NOMO-1 treated with DMSO at 0.1 percent for 48 hours (cell line): Measurements from ENCODE around the gene MYO18A.
A peak's percentile ranks its signal among the peaks of the same experiment; 100 is the strongest.
"Not testable (repeated sequence)": the region's sequence is repeated elsewhere in the genome, so short reads cannot be mapped to it uniquely, and the experiment has no call there.

Source experiments
- DNase-seq: peaks from one replicate; lab custom pipeline; 2025; ENCODE audit not compliant: unreplicated experiment; lab: John Stamatoyannopoulos, UW

MYO18A gene

DNA sequence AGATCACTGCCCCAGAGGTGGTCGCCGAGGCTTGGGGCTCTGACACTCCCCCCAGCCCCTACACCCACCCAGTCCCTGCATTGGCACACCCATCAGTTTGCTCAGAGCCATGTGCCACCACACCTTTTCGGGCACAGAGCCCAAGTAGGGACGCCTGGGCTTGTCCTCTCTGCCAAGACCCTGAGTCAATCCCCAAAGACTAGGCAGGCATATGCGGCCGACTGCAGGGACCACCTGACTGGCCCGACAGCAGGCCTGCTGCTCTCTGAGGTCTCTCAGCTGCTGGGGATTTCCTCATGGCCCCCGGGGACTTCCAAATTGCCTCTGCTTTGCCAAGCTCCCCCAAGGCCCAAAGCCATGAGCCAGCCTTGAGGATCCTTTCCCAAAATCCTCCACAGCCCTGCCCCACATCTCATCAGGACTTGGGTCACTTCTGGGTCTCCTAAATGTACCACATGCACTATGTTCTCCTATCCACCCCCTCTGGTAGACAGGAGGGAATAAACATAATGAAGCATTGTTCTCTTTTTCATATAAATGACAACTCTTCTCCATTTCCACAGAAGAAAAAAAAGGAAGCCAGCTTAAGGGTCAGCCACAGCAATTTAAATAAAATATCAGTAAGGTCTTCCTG, 30.6 kb downstream of the MYO18A start:
- DNase-seq = peak; percentile 63

DNA sequence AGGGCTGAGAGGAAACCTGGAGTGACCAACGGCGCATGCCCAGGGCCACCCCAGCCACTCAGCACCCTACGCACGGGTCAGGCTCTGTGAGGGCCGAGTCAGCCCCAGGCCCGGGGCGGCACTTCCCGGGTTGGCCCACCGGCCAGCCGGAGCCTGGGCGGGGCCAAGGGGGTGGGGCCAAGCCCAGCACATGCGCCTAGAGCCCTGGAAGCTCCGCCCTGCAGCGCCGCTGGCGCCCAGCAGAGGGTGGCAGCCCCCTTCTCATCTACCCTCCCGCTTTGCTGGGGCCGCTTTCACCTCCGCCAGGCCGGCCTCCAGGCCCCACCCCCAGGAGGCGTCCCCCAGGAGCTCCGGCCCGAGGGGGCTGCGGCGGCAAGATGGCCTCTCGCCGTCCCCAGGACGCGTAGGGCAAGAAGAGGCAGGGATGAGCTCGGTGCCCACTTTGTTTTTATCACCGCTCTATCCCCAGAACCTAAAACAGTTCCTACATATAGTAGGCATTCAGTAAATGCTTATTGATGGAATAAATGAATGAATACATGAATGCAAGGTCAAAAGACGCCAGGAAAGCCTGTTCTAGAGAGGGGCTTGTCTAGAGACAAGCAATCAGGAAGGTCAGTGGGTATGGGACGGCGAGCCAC, 31.3 kb downstream of the MYO18A start:
- DNase-seq = peak; percentile 88

DNA sequence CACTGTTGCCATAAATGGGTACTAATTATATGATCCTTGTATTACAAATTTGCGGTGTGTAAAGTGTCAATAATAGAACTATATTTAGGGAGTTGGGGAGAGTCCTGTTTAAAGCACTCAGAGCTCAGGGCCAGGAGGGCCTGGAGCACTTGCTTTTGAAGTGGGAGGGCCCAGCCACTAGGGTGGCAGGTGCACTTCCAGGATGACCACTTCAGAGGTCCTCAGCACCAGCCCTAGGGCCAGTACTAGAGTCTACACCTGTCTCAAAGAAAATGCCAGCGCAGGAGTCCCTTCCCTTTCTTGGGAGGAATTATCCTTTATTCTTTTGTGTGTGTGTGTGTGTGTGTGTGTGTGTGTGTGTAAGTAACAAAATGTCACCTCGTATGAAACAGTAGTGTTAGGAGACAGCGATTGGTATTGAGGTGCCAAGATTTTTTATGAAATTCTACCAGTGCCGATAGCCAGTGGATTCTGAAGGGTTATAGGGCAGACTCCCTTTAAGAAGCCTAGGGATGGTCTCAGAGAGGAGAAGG, 31.9 kb downstream of the MYO18A start:
- no peak for DNase-seq

DNA sequence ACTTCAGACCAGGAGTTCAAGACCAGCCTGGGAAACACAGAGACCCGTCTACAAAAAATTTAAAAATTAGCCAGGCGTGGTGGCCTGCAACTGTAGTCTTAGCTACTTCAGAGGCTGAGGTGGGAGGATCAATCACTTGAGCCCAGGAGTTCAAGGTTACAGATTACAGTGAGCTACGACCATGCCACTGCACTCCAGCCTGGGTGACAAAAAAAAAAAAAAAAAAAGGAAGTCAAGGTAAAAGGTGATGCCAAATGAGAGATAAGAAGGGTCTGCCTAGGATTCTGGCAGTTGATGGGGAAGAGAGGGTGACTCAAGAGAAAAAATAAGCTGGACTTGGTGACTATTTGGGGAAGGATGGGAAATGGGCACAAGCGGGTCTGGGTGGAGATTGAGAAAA, 32.5 kb downstream of the MYO18A start:
- no peak for DNase-seq

DNA sequence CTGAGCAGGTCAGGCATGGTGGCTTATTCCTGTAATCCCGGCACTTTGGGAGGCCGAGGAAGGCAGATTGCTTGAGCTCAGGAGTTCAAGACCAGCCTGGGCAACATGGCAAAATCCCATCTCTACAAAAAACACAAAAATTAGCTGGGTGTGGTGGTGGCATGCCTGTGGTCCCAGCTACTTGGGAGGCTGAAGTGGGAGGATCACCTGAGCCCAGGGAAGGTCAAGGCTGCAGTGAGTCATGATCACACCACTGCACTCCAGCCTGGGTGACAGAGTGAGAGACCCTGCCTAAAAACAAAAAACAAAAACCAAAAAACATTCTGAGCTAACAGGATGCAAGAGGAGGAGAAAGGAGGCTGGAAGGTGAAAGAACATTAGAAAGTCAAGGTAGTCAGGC, 33.0 kb downstream of the MYO18A start:
- DNase-seq = not testable (repeated sequence)

DNA sequence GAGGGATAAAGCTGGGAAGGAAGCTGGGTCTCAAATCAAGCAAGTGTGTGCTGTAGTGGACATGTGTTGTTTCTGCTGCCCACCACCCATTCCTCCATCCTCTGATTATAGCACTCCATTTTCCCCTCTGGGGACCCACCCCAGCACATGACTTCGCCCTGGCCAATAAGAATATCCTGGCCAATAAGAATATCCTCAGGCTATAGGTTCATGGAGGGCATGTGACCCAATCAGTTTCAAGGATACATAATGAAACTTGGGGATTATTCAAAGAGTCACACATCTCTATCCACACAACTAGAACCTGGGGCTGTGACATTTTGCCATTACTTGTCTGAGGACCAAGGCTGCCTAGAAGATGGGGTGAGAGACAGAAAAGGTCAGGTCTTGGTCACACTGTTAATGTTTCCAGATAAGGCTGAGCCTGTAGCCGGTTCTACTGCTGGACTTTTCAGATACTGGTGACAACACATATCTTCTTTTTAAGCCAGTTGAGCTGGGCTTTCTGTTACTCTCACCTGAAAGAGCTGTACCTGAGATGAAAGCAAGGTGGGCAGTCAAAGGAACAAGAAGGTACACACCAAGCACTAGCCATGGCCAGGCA, 33.7 kb downstream of the MYO18A start:
- no peak for DNase-seq

DNA sequence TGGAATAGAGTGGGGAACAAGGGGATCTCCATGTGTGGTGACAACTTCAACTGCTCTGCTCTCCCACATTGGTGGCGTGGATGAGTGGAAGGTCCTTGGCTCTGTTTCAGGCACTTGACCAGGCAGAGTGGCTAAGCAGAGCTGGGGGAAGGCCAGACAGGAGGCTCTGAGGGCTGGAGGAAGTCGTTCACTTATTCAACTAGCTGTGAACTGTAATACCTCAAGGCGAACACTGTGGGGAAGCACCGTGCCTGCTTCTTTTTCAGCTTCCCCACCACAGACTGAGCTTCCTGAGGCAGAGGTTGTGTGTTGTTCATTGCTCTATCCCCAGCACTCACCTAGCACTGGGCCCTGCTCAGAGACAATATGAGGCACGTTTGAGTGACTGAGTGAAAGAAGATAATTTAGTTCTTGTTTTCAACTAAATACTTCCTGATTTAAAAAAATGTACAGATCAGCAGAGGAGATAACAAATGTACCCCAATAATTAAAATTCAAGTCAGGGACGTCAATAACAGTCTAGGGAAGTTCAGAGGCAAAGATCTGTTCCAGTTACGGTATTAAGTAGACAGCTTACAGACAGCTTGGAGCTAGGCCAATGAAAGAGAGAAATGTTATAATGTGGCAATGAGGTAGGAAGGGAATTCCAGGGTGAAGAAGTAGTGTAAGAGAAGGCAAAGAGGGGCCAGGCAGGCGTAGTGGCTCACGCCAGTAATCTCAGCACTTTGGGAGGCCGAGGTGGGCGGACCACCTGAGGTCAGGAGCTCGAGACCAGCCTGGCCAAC, 34.7 kb downstream of the MYO18A start:
- DNase-seq = peak; percentile 84

DNA sequence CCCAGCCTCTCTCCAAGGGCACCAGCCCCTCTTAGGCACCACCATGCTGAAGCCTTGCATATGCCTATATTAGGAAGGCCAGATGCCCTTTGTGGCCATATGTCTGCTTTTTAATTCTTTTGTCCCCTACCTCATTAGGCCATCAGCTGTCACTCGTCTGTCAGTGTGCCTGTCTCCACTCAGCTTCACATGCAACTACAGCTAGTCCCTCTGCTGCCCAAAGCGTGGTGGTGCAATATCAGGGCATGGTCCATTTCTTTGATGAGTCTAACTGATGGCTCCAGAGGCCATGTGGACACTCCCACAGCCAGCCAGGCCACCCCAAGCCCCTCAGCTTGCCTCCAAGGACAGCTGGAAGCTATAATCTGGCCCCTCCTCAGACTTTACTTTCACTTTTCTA, 36.3 kb downstream of the MYO18A start:
- peak; percentile 10 for DNase-seq

DNA sequence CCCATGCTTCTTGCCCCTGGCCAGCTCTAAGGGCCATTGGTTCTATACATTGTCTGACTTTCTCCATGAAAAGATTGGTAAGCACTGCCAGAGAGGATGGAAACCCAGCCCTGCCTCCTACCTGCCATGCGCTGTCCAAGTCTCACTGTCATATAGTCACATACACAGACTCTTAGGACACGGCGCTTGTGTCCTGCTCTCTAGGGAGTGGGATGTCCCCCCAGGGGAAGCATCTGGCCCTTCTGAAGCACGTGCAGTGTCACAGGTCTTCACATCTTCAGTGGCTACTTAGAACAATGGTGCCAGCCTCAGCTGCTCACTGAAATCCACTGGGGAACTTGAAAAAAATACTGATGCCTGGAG, 38.7 kb downstream of the MYO18A start:
- DNase-seq = no peak

DNA sequence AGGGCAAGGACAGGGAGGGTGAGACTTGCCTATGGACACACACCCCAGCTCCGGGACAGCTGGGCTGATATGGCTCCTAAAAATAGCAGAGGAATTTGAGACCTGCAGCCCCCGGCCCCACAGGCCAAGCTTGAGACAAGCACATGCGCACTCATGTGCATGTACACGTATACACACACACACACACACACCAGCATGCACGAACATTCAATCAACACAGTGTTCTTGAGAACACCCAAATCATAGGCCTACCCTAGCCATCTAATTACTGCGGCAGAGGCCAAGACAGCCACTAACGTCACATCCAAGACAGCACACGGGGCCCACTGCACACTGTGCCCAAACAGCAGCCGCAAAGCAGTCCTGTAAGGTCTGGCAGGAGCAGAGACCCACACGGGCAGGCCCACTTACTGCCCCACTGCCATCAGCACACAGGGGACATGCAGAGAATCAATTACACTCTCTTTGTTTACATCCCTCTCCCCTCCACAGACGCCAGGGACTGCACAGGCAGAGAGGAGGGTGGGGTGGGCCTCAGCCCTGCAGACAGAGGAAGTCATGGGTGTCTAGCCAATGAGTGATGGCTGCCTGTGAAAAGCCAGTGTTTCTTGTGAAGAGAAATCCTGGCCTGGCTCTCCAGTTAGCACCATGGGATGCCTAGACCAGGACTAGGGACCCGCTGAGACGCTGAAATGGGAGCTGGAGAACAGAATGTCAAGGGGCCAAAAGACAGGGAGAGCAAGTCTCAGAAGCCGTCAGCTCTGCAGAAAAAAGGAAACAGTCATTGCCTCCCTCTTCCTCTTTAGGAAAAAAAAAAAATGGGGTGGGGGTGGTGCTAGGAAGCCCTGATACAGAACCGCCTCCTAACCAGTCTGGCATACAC, 39.3 kb downstream of the MYO18A start:
- peak; percentile 58 for DNase-seq

DNA sequence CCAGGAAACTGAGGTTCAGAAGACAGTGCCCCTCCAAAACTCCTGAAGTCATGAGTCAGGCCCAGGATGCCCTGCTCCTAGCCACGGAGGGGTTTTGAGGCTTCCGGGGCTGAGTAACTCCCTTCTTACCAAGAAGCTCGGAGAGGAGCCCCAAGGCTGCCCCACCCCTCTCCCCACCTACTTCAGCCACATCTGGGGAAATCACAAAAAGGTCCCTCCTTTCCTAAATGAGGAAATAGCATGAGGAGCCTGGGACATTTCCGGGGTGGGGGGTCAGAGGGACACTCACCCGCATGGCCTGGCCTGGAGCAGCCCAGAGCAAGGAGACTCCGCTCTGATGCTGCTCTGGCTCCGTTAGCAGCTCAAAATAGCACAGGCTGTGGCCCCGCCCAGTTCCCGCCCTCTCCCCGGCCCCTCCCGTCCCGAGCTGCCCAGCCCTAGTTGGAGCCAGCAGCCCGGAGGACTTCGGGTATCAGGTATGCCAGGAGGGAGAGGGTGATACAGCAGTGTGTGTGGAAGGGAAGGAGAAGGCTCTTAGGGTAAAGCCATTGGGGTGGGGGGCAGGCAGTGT, 40.1 kb downstream of the MYO18A start:
- DNase-seq = peak; percentile 48

DNA sequence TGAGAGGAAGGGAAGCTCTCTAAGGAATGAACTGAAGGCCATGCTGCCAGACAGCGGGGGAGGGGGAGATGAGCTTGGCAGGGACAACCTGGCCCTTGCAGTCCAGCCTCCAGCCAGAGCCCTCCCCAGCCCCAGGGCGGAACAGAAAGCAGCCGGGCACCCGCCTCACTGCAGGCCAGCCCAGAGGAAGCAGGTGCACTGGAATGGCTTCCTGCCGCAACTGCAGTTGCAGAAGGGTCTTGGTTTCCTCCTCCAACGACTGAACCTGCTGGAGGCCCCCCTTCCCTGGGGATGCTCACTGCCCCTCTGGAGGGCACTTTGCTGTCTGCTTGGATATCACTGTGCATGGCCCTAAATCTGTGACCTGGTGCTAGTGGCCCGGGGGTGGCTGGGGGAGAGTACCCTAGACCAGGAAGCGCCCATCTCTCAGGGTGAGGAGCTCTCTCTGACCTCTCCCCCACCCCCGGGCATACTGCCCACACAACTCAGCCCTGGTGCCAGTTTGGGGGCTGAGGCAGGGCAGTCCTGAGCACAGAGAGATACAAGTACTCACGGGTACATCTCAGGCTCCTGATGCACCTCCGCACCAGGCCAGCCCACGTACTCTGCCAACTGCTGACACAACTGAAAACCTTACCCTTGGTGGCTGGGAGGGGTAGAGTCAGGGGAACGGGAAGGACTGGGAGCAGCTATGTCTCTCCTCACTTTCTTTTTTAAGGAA, 41.1 kb downstream of the MYO18A start:
- DNase-seq = peak; percentile 62

DNA sequence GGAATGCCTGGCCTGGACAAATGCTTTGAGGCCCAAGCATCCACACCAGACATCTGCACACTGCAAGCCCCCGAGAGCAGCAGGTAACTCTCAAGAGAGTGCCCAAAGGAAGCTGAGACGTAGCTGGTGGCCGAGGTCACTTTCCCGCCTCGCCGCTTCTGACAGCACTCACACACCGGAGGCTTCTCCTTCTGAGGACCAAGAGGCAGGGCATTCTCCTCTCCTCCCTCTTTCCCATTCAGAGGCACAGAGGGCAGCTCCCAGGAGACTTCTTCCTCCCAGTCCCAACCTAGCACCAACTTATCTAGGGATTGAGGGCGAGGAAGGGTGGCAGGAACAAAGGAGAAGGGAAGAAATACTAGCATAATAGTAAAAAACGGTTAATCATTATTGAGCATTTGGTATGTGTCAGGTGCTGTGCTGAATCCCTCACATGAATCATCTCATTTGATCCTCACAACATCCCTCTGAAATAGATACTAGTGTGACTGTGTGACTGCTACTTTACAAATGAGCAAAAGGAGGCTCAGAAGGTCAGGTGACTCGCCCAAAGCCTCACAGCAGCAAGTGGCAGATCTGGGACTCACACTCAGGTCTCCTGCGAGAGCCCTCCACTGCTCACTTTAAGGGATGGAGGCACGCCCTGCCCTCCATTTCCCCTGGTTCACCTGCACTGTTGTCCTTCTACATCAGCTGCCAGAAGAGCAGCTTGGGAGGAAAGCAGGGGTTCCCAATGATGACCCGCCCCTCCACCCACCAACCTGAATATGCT, 41.8 kb downstream of the MYO18A start:
- DNase-seq = no peak

DNA sequence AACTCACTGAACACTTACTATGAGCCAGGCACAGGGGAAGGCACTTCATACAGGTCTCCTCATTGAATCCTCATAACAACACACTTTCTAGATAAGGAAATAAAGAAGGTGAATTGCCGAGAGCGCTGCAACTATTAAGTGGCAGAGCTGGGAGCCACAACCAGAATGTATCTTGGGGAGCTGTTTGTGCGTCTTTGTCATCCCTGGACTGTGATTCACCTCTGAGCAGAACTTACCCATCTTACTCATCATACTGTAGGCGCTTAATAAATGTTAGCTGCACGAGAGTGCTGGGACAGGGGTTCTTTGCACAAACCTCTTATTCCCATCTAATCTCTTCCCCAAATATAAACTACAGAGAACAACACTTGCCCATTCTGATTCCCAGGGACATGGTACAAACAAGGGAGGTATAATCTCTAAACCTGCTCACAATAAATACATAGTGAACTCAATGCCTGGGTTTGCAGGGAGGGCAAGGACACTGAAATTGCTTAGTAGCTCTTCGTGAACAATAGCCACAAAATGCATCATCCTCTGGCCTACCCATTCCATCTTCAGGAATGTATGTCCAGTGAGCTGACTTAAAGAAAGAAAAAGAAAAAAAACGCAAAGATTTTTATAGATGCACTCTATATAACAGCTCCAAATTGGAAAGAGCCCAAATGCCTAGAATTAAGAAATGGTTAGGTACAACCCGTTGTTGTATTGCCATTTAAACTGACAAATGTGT, 43.0 kb downstream of the MYO18A start:
- DNase-seq = no peak

DNA sequence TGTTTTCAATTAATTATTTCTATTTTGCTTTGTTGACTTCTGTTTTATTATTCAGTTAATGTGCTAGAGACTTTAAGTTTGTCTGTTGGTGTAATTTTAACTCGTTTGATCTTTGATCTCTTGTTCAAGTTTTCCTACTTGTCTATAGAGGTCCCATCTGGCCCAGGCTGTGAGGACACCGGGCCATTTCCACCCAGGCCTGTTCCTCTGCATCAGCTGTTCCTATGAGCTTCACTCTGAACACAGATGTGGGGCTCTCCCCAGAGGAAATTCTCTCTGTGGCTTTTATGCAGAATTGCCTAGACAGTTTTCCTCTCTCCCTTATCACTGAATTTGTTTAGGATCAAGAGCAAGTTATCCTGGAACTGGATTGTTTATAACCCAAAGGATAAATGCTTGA, 44.7 kb downstream of the MYO18A start:
- no peak for DNase-seq

DNA sequence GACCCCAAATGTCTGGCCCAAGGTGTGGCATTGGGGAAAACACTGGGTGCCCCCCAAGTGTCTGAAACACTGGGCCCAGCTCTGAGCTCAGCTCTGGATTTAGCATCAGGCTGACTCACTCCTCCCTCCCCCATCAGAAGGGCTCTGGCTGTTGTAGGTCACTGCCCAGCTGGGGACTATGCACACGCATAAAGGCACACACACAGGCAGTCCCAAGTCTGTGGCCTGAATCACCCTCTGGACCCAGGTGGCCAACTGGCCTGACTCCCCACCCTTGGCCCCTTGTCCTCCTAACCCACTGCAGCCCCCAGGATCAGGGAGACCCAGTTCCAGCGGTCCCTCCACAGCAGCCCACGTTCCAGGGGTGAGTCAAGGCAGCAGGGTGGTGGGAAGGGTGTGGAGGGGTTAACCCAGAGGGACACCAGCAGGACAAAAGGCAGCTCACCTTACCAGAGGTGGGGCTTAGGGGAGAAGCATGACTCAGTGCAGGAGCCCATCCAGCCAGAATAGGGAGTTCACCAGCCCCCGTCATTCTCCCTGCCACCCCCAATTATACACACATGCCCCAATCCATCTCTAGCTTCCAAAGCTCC, 47.0 kb downstream of the MYO18A start:
- DNase-seq = no peak

DNA sequence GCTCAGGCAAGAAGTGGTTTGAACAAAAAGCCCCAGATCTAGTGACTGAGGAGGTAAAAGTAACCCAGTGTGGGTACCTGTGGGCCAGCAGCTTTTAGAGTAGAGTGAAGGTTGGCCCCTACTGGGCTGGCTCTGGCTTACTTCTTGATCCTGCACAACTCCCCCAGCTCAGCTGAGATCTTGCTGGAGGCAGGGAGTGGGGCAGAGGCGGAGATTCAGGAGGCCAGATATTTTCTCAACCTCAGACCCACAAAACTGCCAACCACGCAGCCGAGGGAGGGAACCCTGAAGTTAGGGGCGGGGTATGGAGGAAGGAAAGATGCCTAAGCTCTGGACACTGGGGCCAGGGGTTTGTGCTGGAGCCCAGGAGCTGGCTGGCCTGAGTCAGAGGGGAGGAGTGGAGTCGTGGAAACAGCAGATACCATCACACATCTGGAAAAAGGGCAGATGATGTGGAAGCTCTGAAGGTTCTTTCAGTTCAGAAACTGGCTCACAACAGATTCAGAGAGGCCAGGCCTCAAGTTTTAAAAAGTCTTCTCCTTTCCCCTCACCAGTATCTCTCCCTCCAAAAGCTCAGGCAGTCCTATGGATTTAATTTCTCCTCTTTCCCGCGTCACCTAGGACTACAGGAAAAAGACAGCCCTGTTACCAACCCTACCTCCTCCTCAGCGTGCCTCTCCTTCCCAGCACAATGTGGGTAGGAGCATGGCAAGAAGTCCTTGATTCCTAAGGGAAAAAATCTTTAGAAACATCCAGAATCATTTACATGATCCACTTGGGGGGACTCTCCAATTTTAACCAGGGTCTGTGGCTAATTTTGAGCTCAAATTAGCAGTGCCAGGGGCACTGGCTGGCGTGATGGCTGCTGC, 48.1 kb downstream of the MYO18A start:
- no peak for DNase-seq
